CD4-positive, alpha-beta T cell treated with Interleukin-4 for 1 hour (primary cell): ENCODE data around the gene CREB3.

Experiments
- DNase-seq, 2 donors: peaks; one replicate each; pipeline ENCODE4 v3.0.0-alpha.2; 2020 to 2022

The CREB3 gene

GRCh38 chr9:35703906-35704672 lies 28.4 kb upstream of the CREB3 start:
- DNase-seq, result no peak

GRCh38 chr9:35705372-35705771 lies 27.1 kb upstream of the CREB3 start:
- DNase-seq, result no peak

GRCh38 chr9:35705836-35706430 lies 26.5 kb upstream of the CREB3 start:
- no peak for DNase-seq

- no peak for DNase-seq
Measured at GRCh38 chr9:35706951-35707350, 25.5 kb upstream of the CREB3 start.

- no peak for DNase-seq
Measured at GRCh38 chr9:35708146-35708545, 24.3 kb upstream of the CREB3 start.

GRCh38 chr9:35710818-35711500 lies 21.5 kb upstream of the CREB3 start:
- DNase-seq, result no peak

GRCh38 chr9:35711501-35712428 lies 20.7 kb upstream of the CREB3 start:
- DNase-seq, result no peak

GRCh38 chr9:35712762-35713400 lies 19.6 kb upstream of the CREB3 start:
- DNase-seq, result no peak

- no peak for DNase-seq
Measured at GRCh38 chr9:35713578-35713977, 18.9 kb upstream of the CREB3 start.

- no peak for DNase-seq
Measured at GRCh38 chr9:35714123-35714522, 18.3 kb upstream of the CREB3 start.

GRCh38 chr9:35714579-35715252 lies 17.8 kb upstream of the CREB3 start:
- no peak for DNase-seq

GRCh38 chr9:35716230-35716629 lies 16.2 kb upstream of the CREB3 start:
- DNase-seq, result no peak

- DNase-seq, result no peak
Measured at GRCh38 chr9:35717132-35717870, 15.2 kb upstream of the CREB3 start.

- peak in 1 of 2 donors; percentile 62 for DNase-seq
Measured at GRCh38 chr9:35718721-35719511, 13.6 kb upstream of the CREB3 start.

GRCh38 chr9:35719546-35719945 lies 12.9 kb upstream of the CREB3 start:
- no peak for DNase-seq

GRCh38 chr9:35723426-35723825 lies 9.0 kb upstream of the CREB3 start:
- DNase-seq, result no peak

- no peak for DNase-seq
Measured at GRCh38 chr9:35723908-35724307, 8.6 kb upstream of the CREB3 start.

GRCh38 chr9:35725362-35725761 lies 7.1 kb upstream of the CREB3 start:
- no peak for DNase-seq

GRCh38 chr9:35726931-35727330 lies 5.5 kb upstream of the CREB3 start:
- DNase-seq, result peak; percentile 35 to 63

- no peak for DNase-seq
Measured at GRCh38 chr9:35727676-35728040, 4.8 kb upstream of the CREB3 start.
